HG02943 (cell line): ENCODE results near the gene PRODH2.

Source experiments
- ATAC-seq: cut with Tn5 transposase; IDR thresholded peaks from one replicate; pipeline ENCODE4 v1.9.1; 2021; ENCODE audit warnings: mild to moderate bottlenecking, low read depth, moderate library complexity; ENCODE audit not compliant: unreplicated experiment

PRODH2 gene, protein sequence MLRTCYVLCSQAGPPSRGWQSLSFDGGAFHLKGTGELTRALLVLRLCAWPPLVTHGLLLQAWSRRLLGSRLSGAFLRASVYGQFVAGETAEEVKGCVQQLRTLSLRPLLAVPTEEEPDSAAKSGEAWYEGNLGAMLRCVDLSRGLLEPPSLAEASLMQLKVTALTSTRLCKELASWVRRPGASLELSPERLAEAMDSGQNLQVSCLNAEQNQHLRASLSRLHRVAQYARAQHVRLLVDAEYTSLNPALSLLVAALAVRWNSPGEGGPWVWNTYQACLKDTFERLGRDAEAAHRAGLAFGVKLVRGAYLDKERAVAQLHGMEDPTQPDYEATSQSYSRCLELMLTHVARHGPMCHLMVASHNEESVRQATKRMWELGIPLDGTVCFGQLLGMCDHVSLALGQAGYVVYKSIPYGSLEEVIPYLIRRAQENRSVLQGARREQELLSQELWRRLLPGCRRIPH

GRCh38 chr19:35812220-35813042, at the start of gene PRODH2:
Gene PRODH2, minus strand, starts transcription at chr19:35812845. Its CDS starts 40 bp downstream, at chr19:35812805.
- ATAC-seq, result no peak

- ATAC-seq, result no peak
Observed at GRCh38 chr19:35861640-35862160, 49.1 kb upstream of the PRODH2 start.

GRCh38 chr19:35860818-35861639, 48.4 kb upstream of the PRODH2 start:
- ATAC-seq, result no peak

DNA sequence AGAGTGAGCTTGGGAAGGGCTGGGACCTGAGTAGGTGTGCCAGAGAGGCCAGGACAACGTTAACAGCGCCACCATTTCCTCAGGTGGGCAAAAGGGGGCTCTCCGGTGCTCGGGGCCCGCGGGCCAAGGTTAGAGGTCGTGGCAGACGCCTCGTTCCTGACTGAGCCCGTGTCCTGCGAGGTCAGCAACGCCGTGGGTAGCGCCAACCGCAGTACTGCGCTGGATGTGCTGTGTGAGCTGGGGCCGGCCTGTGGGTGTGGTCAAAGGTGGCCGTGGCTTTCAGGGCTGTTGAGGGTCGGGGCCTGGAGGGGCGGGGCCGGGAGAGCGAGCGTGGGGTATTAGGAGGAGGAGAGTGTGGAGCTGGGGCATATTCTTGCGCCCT, 47.8 kb upstream of the PRODH2 start:
- no peak for ATAC-seq

DNA sequence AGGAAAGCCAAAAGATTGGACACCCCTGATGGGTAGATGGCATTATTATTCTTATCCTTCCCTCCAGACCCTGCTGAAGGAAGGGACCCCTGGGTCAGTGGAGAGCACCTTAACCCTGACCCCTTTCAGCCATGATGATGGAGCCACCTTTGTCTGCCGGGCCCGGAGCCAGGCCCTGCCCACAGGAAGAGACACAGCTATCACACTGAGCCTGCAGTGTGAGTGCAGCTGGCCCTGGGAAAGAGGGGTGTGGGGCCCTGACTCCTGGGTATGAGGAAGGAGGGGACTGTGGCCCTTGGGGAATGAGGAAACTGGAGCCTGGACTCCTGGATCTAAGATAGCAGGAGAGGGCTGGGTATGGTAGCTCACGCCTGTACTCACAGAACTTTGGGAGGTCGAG, 46.8 kb upstream of the PRODH2 start:
- no peak for ATAC-seq

- no peak for ATAC-seq
Observed at GRCh38 chr19:35858311-35858710, 45.7 kb upstream of the PRODH2 start.

DNA sequence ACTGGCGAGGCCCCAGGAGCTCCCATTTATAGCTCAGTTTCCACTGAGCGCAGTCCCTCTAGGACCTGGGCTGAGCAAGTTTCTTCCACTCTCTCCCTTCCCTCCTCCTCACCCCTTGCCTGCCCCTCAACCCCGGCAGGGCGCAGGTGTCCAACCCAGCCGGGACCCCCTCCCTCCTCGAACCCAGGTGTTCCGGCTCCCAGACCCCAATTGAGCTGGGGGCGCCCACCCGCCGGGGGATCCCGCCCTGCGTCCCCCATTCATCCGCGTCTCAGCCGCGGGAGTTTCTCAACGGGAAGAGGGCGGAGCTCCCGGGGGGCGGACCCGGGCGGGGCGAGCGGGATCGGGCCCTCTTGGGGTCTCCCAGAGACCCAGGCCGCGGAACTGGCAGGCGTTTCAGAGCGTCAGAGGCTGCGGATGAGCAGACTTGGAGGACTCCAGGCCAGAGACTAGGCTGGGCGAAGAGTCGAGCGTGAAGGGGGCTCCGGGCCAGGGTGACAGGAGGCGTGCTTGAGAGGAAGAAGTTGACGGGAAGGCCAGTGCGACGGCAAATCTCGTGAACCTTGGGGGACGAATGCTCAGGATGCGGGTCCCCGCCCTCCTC, 44.0 kb upstream of the PRODH2 start, which contains the start of gene KIRREL2:
KIRREL2 (plus strand) TSS at position 366 of the 604 bp plus-strand sequence; CDS start at position 575, 209 bp downstream.
- no peak for ATAC-seq

GRCh38 chr19:35853038-35853756, 40.6 kb upstream of the PRODH2 start:
- no peak for ATAC-seq

DNA sequence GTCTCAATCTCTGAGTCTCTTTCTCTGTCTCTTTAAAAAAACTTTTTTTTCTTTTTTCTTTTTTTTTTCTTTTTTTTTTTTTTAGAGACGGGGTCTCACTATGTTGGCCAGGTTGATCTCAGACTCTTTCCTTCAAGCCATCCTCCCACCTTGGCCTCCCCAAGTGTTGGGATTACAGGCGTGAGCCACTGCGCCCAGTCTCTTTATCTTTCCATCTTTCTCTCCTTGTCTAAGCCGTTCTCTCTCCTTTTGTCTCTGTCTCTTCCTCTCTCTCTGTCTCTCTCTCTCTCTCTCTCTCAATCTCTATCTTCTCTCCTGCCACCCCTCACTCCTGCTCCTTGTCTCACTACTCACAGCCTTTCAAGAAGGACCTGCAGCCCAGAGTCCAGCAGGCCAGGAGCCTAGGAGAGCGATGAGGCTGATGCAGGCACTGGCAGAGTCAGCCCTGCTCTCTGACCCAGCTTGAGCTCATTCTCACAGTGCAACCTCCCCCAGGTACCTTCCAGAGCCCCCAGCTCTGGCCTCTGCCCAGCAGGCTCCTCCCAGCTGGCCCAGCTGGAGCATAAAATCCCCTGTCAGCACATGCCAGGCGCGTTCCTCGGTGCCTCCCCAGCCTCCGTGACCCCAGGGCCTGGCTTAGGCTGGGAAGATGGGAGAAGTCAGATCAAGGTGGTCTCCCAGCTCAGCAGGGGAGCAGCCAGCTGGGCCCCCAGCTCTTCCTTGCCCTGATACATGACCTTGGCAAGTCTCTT, 39.6 kb upstream of the PRODH2 start, which contains the start of gene NPHS1:
NPHS1 (minus strand) TSS at position 476 of the 752 bp plus-strand sequence. CDS start 667 bp downstream, outside the sequence.
- ATAC-seq, result no peak

GRCh38 chr19:35851213-35852028, 38.8 kb upstream of the PRODH2 start:
- no peak for ATAC-seq

GRCh38 chr19:35848919-35849505, 36.4 kb upstream of the PRODH2 start:
- ATAC-seq, result no peak

GRCh38 chr19:35848486-35848885, 35.8 kb upstream of the PRODH2 start:
- ATAC-seq, result no peak

GRCh38 chr19:35847911-35848310, 35.3 kb upstream of the PRODH2 start:
- ATAC-seq, result no peak

DNA sequence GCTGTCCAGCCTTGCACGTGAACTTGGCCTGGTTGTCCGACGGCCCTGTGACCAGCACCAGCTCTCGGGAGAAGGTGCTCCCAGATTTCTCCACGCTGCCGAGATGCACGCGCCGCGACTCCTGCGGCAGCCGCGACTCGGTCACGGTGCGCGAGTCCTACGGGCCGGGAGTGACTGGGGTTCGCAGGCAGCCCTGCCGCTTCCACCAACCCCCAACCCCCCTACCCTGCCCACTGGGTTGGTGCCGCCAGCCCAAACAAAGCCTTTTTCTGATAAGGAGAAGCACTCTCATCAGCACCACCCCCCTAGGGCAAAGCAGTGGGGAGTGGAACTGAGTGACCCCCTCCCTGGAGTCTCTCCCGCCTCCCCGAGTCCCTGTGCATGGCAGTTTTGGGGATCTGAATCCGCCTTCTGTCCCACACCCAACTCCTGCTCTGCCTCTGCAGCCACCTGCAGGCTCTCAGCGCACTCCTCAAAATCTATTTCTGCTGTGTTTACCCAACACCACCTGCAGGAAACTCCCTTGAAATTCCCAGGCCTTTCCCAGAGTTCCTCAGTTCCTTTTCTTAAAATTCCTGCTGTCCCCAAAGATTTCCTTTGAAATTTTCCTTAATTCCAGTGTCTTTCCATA, 33.5 kb upstream of the PRODH2 start:
- ATAC-seq, result no peak

DNA sequence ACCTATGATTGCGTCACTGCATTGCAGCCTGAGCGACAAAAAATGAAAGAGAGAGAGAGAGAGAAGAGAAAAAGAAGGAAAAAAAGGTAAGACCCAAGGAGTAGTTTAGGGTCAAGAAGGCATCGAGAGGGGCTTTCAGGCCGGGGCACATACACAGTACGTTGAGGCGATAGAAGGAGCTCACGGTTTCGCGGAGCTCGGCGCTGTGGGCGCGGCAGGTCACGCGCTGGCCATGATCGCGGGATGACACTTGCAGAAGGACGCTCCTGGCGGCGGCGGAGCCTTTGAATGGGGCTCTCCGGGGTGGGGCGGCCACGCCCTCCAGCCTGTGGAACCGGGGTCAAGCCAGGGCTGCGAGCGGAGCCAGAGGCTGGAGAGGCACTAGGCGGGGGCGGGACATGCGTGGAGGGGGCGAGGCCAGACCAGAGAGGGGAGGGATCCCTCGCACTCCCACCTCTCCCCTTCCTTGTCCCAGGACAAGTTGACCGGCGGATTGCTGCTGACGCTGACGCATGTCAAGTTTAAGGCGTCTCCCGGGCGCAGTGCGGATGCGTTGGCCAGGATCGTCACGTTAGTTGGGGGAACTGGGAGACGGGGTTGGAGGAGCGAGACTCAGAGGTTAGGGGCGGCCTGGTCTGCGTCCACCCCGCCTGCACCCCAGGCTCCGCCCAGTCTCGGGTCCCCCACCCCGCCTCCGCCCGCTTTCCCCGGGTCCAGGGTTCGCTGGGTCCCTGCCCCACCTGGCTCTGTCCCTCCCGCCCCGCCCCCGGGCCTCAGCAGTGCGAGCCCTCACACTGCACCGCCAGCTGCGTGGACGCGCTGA, 32.8 kb upstream of the PRODH2 start:
- ATAC-seq, result no peak
